ENCODE results near the gene SMIM32.

The SMIM32 gene

DNA sequence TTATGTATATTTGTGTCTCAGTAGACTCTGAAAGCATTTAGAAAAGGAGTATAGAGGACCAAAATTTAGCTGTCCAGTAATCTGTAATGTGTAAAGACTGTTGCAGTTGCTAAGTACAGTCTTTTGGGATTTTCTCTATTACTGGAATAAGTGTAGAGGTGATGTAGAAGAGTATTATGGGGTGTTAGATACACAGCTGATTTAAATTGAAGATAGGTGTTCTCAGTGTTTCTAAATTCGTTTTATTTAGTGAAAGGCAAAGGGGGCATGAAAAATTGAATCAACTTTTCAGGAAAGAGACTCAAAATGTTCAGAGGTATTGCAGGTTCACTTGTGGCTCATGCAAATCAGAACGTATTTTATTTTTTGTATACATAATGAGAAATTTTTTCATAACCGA is 46.8 kb downstream of the SMIM32 start:
- Histone ChIP-seq H3K36me3 (ENCODE audit: insufficient read depth) (no peaks in the 10 kb centered on the region), H3K79me2 (ENCODE audit: insufficient read depth, low read depth) (peaks cover 80% of the 10 kb centered on the region), H3K27ac (no peak overlapping the region), H3K4me3 (IDR thresholded peaks at IDR 0.05; ENCODE audit: insufficient read depth, low read depth, low read length) (no peak overlapping the region), H3K27me3 (ENCODE audit: insufficient read depth, low read depth) (no peaks in the 10 kb centered on the region), H2AFZ (ENCODE audit: low read depth) (no peak overlapping the region), H3K9ac (no peak overlapping the region), H3K4me1 (ENCODE audit: low read depth, poor library complexity, severe bottlenecking) (peaks cover 12% of the 10 kb centered on the region), H3K4me2 (no peak overlapping the region), H4K20me1 (ENCODE audit: insufficient read depth) (peaks cover 10% of the 10 kb centered on the region; the same call in 1 of the 2 replicates)
- TF ChIP-seq, protein P1, sequence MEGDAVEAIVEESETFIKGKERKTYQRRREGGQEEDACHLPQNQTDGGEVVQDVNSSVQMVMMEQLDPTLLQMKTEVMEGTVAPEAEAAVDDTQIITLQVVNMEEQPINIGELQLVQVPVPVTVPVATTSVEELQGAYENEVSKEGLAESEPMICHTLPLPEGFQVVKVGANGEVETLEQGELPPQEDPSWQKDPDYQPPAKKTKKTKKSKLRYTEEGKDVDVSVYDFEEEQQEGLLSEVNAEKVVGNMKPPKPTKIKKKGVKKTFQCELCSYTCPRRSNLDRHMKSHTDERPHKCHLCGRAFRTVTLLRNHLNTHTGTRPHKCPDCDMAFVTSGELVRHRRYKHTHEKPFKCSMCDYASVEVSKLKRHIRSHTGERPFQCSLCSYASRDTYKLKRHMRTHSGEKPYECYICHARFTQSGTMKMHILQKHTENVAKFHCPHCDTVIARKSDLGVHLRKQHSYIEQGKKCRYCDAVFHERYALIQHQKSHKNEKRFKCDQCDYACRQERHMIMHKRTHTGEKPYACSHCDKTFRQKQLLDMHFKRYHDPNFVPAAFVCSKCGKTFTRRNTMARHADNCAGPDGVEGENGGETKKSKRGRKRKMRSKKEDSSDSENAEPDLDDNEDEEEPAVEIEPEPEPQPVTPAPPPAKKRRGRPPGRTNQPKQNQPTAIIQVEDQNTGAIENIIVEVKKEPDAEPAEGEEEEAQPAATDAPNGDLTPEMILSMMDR (conservative IDR thresholded peaks at IDR 0.05; ENCODE audit: low read depth, low read length): no peak

DNA sequence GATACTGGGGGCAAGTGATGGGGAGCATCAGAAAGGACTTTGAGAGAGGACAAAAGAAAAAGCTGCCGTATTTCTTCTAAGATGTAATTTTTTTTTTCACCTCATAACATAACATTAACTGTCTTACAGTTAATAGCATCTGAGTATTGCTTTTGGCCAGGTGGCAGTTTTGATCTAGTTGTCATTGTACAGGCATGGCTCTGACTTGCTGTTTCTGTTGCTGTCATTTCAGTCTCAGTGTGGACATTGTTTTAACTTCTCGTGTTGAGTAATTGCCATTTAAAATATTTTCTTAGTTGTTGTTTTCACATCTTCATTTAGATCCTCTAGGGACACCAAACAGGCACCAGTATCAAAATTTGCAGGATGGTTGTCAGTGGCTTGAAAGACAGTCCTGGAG is 47.9 kb downstream of the SMIM32 start:
- Histone ChIP-seq H3K4me2 (no peak overlapping the region), H3K9ac (no peak overlapping the region), H3K4me1 (ENCODE audit: low read depth, poor library complexity, severe bottlenecking) (peaks cover 17% of the 10 kb centered on the region), H2AFZ (ENCODE audit: low read depth) (no peak overlapping the region), H3K4me3 (IDR thresholded peaks at IDR 0.05; ENCODE audit: insufficient read depth, low read depth, low read length) (no peak overlapping the region), H4K20me1 (ENCODE audit: insufficient read depth) (peaks cover 14% of the 10 kb centered on the region; the same call in 1 of the 2 replicates), H3K27ac (no peak overlapping the region), H3K36me3 (ENCODE audit: insufficient read depth) (no peaks in the 10 kb centered on the region), H3K27me3 (ENCODE audit: insufficient read depth, low read depth) (no peaks in the 10 kb centered on the region), H3K79me2 (ENCODE audit: insufficient read depth, low read depth) (peaks cover 90% of the 10 kb centered on the region)
- TF ChIP-seq, protein P1 (conservative IDR thresholded peaks at IDR 0.05; ENCODE audit: low read depth, low read length): no peak

DNA sequence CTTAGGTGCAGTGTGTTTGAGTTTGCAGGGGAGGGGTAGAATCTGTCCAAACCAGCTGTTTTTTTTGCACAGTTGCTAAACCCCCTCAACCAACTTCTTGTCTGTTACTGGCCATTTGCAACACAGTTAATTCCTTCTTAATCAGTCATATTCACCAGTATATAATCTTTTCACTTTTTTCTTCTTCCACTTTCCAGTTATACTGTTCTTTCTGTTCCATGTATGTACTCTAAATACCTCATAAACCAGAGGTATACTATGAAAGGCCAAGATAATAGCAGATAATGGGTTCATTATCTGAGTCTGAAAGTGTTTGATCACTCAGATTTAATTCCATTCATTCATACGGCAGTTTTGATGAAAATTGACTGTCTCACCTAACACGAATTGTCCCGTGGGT is 49.2 kb downstream of the SMIM32 start:
- peaks cover 17% of the 10 kb centered on the region for H3K4me1 ChIP-seq (ENCODE audit: low read depth, poor library complexity, severe bottlenecking)
- H3K79me2 ChIP-seq (ENCODE audit: insufficient read depth, low read depth): peaks cover 97% of the 10 kb centered on the region
- no peak overlapping the region for H3K4me2 ChIP-seq
- TF ChIP-seq, protein P1 (conservative IDR thresholded peaks at IDR 0.05; ENCODE audit: low read depth, low read length): no peak
- no peak overlapping the region for H3K9ac ChIP-seq
- H2AFZ ChIP-seq (ENCODE audit: low read depth): no peak overlapping the region
- H4K20me1 ChIP-seq (ENCODE audit: insufficient read depth): peaks cover 14% of the 10 kb centered on the region; the same call in 1 of the 2 replicates
- H3K27me3 ChIP-seq (ENCODE audit: insufficient read depth, low read depth): no peaks in the 10 kb centered on the region
- no peaks in the 10 kb centered on the region for H3K36me3 ChIP-seq (ENCODE audit: insufficient read depth)
- no peak overlapping the region for H3K27ac ChIP-seq
- H3K4me3 ChIP-seq (IDR thresholded peaks at IDR 0.05; ENCODE audit: insufficient read depth, low read depth, low read length): no peak overlapping the region

DNA sequence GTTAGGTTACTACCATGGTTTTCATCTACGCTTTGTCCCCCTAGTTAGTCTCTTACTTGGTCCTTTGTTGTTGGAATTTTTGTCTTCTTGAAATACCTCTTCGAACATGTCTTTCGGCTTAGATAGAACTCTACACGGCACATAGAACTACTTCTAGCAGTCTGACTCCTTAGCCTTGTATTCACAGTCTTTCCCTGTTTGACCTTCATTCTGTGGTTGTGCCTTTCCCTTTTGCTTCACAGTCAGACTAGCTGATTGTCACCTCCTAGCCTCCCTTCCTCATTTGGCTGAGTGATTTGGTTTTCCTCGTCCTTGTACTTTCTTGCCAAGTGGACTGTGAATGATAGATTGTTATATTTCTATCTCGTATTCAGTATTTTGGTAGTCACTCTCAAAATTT is 49.6 kb downstream of the SMIM32 start:
- Histone ChIP-seq H2AFZ (ENCODE audit: low read depth) (no peak overlapping the region), H3K4me3 (IDR thresholded peaks at IDR 0.05; ENCODE audit: insufficient read depth, low read depth, low read length) (no peak overlapping the region), H4K20me1 (ENCODE audit: insufficient read depth) (peaks cover 14% of the 10 kb centered on the region; the same call in 1 of the 2 replicates), H3K27ac (no peak overlapping the region), H3K9ac (no peak overlapping the region), H3K4me2 (no peak overlapping the region), H3K27me3 (ENCODE audit: insufficient read depth, low read depth) (no peaks in the 10 kb centered on the region), H3K79me2 (ENCODE audit: insufficient read depth, low read depth) (peaks cover 97% of the 10 kb centered on the region), H3K36me3 (ENCODE audit: insufficient read depth) (no peaks in the 10 kb centered on the region), H3K4me1 (ENCODE audit: low read depth, poor library complexity, severe bottlenecking) (peaks cover 17% of the 10 kb centered on the region)
- TF ChIP-seq, protein P1 (conservative IDR thresholded peaks at IDR 0.05; ENCODE audit: low read depth, low read length): no peak

All from KMS-11 (cell line).